Measurements from ENCODE around the gene PFKP.

DNA sequence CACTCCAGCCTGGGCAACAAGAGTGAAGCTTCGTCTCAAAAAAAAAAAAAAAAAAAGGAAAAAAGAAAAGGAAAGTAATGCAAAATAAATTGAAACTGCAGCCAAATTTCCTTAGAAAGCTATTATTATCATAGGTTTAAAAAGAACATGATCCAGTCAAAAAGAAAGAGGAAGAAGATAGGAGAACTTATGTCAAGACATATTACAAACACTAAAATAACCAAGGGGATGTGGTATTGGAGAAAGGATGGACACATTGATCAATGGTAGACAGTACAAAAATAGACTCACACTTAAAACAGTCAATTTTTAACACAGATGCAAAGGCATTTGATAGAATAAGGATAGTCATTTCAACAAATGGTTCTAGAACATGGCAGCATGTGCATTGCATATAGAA lies 27.3 kb upstream of the PFKP start:
- TF ChIP-seq, protein P1, sequence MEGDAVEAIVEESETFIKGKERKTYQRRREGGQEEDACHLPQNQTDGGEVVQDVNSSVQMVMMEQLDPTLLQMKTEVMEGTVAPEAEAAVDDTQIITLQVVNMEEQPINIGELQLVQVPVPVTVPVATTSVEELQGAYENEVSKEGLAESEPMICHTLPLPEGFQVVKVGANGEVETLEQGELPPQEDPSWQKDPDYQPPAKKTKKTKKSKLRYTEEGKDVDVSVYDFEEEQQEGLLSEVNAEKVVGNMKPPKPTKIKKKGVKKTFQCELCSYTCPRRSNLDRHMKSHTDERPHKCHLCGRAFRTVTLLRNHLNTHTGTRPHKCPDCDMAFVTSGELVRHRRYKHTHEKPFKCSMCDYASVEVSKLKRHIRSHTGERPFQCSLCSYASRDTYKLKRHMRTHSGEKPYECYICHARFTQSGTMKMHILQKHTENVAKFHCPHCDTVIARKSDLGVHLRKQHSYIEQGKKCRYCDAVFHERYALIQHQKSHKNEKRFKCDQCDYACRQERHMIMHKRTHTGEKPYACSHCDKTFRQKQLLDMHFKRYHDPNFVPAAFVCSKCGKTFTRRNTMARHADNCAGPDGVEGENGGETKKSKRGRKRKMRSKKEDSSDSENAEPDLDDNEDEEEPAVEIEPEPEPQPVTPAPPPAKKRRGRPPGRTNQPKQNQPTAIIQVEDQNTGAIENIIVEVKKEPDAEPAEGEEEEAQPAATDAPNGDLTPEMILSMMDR (IDR thresholded peaks at IDR 0.05; ENCODE audit: low read length) = no peak
- TF ChIP-seq EZH2phosphoT487 (IDR thresholded peaks at IDR 0.05; ENCODE audit: low read length) = no peak

Measured in MM.1S (cell line).